GM20000 (cell line): ENCODE measurements around the gene NRDE2.

ENCODE experiments used
- DNase-seq: peaks from one replicate; pipeline ENCODE4 v3.0.0; 2012; ENCODE audit warnings: low spot score
- CTCF ChIP-seq: IDR thresholded peaks from 2 replicates; pipeline ENCODE4 v1.5.1; 2012; ENCODE audit warnings: mild to moderate bottlenecking, control low read depth; ENCODE audit errors: extremely low read depth, missing control alignments

The NRDE2 gene

GRCh38 chr14:90299408-90299807 is 32.3 kb downstream of the NRDE2 start:
- no peak for DNase-seq
- no peak for TF ChIP-seq CTCF

GRCh38 chr14:90297876-90298629 is 33.7 kb downstream of the NRDE2 start:
- TF ChIP-seq CTCF, result no peak
- no peak for DNase-seq

GRCh38 chr14:90296641-90297040 is 35.1 kb downstream of the NRDE2 start:
- no peak for DNase-seq
- TF ChIP-seq CTCF, result no peak

GRCh38 chr14:90295870-90296516 is 35.7 kb downstream of the NRDE2 start:
- no peak for DNase-seq

GRCh38 chr14:90294872-90295271 is 36.9 kb downstream of the NRDE2 start:
- no peak for TF ChIP-seq CTCF
- no peak for DNase-seq

More at GRCh38 chr14:90295870-90296516, 35.7 kb downstream of the NRDE2 start:
- TF ChIP-seq CTCF, result no peak

GRCh38 chr14:90293766-90294730 is 37.7 kb downstream of the NRDE2 start:
- DNase-seq, result no peak
- no peak for TF ChIP-seq CTCF
